HepG2 (cell line): Measurements from ENCODE around the gene AHCYL1.

Experiments used
- CTCF ChIP-seq: sonication (generic); formaldehyde crosslinking; IDR thresholded peaks from 2 replicates; pipeline ENCODE4 v1.5.0; 2020; ENCODE audit warnings: mild to moderate bottlenecking, missing genetic modification reagents, moderate library complexity
- KMT2B ChIP-seq: IDR thresholded peaks from 2 replicates; pipeline ENCODE4 v1.6.1; 2016; ENCODE audit warnings: missing genetic modification reagents, missing compliant biosample characterization
- MAFG ChIP-seq: sonication (generic); formaldehyde crosslinking; IDR thresholded peaks from 2 replicates; pipeline ENCODE4 v1.5.1; 2020; ENCODE audit warnings: mild to moderate bottlenecking, missing genetic modification reagents
- MXD3 ChIP-seq: IDR thresholded peaks from 2 replicates; pipeline ENCODE4 v1.6.1; 2016; ENCODE audit warnings: mild to moderate bottlenecking, missing biosample characterization, missing genetic modification reagents
- NR2C2 ChIP-seq: sonication (generic); formaldehyde crosslinking; IDR thresholded peaks from 2 replicates; pipeline ENCODE4 v1.4.0; 2020; ENCODE audit warnings: missing genetic modification reagents, mild to moderate bottlenecking, moderate library complexity, borderline replicate concordance
- POLR2A ChIP-seq, 2 experiments: IDR thresholded peaks; 2 replicates each; pipeline ENCODE4 v1.6.1; 2011; ENCODE audit warnings: low read depth in 2 of 2, low read length in 2 of 2, mild to moderate bottlenecking in 1 of 2, moderate library complexity in 1 of 2; ENCODE audit not compliant: insufficient read depth in 1 of 2
- RXRA ChIP-seq: sonication (generic); formaldehyde crosslinking; IDR thresholded peaks from 2 replicates; pipeline ENCODE4 v1.5.1; 2020; ENCODE audit warnings: missing genetic modification reagents
- SIN3A ChIP-seq: IDR thresholded peaks from 2 replicates; pipeline ENCODE4 v1.6.1; 2011; ENCODE audit warnings: low read depth, mild to moderate bottlenecking, control low read depth, low read length, borderline replicate concordance
- SUZ12 ChIP-seq: fragments of 150-350 bp; IDR thresholded peaks from 2 replicates; pipeline ENCODE4 v1.6.1; 2014; ENCODE audit warnings: low read depth, low read length
- ZNF225 ChIP-seq: sonication (generic); formaldehyde crosslinking; IDR thresholded peaks from 2 replicates; pipeline ENCODE4 v1.4.0; 2020; ENCODE audit warnings: mild to moderate bottlenecking, missing genetic modification reagents
- ZSCAN29 ChIP-seq: sonication (generic); formaldehyde crosslinking; conservative IDR thresholded peaks from 2 replicates; pipeline ENCODE4 v1.4.0; 2020; ENCODE audit warnings: mild to moderate bottlenecking, missing genetic modification reagents

GRCh38 chr1:110011527-110012041 lies 27.0 kb downstream of the AHCYL1 start:
- TF ChIP-seq POLR2A (IDR thresholded peaks at IDR 0.05; ENCODE audit: insufficient read depth in 1 of 2, low read depth in 2 of 2, low read length in 2 of 2) (no peak), NR2C2 (no peak), SIN3A (no peak), ZSCAN29 (CRISPR knock-in tag) (no peak), MXD3 (no peak), KMT2B (CRISPR knock-in tag) (no peak), MAFG (CRISPR knock-in tag) (no peak), RXRA (CRISPR knock-in tag) (no peak), SUZ12 (no peak), ZNF225 (CRISPR knock-in tag) (no peak), CTCF (CRISPR knock-in tag) (peak; percentile 58)
